ENCODE results near the gene ALPK1. TPM values are rescaled to one million over a fixed set of nuclear protein-coding genes. Genes with fewer than 3 reads are reported as not detected.

ALPK1 gene
- total RNA-seq, 5 donors from 2014 or later (not counting 1 experiment from before 2014, with no cell fraction given): 8.3 to 22.9 (median 9.3) TPM

DNA sequence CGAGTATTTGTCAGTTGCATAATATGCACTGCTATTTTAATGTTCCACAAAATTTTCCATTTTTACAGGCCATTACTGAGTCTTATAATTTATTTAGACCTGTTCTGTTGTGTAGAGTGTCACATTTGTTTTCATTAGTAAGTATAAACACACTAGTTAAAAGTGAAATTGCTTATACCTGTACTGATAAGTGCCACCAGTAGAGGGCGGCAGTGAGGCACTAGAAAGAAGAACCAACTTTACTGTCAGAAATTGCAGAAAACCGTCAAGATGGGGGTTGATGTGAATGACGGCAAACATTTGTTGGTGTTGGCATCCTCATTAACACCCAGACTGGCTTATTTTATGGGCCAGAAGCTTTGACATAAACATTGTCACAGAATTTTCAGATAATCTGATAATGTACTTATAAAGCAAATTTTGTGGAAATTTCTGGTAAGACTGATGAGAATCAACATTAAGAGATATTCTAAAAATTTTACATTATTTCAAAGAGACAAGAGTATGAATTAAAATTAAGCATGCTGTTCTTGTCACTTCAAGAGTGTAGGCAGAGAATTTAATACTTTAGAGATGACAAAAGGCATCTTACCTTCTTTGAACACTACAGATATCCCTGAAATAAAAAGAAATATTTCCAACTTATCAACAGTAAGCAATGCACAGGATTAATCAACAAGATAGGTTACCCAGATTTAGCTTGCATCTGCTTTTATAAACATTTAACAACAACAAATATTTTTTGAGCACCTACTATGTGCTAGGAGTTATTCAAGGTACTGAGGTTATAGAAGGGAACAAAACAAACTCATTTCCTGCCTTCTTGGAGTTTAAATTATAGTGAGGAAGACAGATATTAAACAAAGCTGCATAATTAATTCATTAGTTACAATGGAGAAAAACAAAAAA, 24.9 kb downstream of the ALPK1 start:
- Mint-ChIP-seq H3K27ac (no peak overlapping the region), H3K36me3 (peaks cover 14% of the 10 kb centered on the region), H3K27me3 (no peaks in the 10 kb centered on the region), H3K4me3 (peak overlapping the region in 1 of 3 donors; percentile 36), H3K4me1 (peaks cover 13 to 18% (median 16%) of the 10 kb centered on the region in 3 donors), H3K9me3 (no peaks in the 10 kb centered on the region)
- no peaks in the 10 kb centered on the region for H3K27me3 ChIP-seq (replicated peaks in 1 of 2; ENCODE audit: control insufficient read depth in 2 of 2, extremely low read depth in 1 of 2, insufficient read depth in 2 of 2, low read length in 1 of 2)
- H3K4me1 ChIP-seq (ENCODE audit: control insufficient read depth in 1 of 2, extremely low read depth in 1 of 2, insufficient read depth in 2 of 2, low read length in 2 of 2): peaks cover 0 to 5% of the 10 kb centered on the region in 2 experiments
- WGBS (ENCODE audit: insufficient coverage): 10% methylated on average over 2 of the region's 4 CpGs
- H3K27ac ChIP-seq (ENCODE audit: low read length): no peak overlapping the region
- H3K9me3 ChIP-seq: no peaks in the 10 kb centered on the region
- no peak overlapping the region for H3K4me3 ChIP-seq (ENCODE audit: control insufficient read depth in 1 of 2, extremely low read depth in 1 of 2, low read length in 1 of 2)
- H3K36me3 ChIP-seq (ENCODE audit: control insufficient read depth in 2 of 2, extremely low read depth in 1 of 2, insufficient read depth in 1 of 2, low read length in 1 of 2): peaks cover 0 to 5% of the 10 kb centered on the region in 2 donors
- DNase-seq (peak; percentile 43 to 89 (median 75)), ATAC-seq (replicated peaks in 1 of 4) (peak; percentile 69 to 81 (median 71))
- CTCF ChIA-PET: interaction anchor here (0.5 to 1.2 kb wide), 10 partner anchors 11 to 443 kb away, joined by 3 to 6 read pairs (median 3); no protein-coding TSS in a partner anchor
- POLR2A ChIA-PET: no interaction called here

DNA sequence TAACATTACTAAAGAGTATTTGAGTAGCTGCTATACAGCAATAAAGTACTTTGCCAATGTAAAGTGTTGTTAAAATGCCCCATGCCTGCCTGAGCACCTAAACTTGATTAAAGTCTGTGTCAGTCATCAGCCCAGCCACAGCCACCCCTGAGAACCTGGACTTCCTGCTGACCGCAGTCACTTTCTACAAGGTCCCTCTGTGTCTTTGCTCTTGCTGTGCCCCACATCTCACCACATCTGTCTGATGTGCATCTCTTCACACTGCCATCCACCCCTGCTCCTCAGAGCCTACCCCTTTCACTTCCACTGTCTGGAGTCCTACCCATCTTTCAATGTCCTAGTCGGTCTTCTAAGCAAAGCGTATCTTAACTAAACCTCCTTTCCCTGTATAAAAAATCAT, 25.7 kb downstream of the ALPK1 start:
- 100% methylated on average over 3 of the region's 3 CpGs for WGBS (ENCODE audit: insufficient coverage)
- ATAC-seq (replicated peaks in 1 of 4): no peak
- Histone ChIP-seq H3K9me3 (no peaks in the 10 kb centered on the region), H3K27ac (ENCODE audit: low read length) (no peak overlapping the region), H3K4me1 (ENCODE audit: control insufficient read depth in 1 of 2, extremely low read depth in 1 of 2, insufficient read depth in 2 of 2, low read length in 2 of 2) (peaks cover 0 to 5% of the 10 kb centered on the region in 2 experiments), H3K36me3 (ENCODE audit: control insufficient read depth in 2 of 2, extremely low read depth in 1 of 2, insufficient read depth in 1 of 2, low read length in 1 of 2) (peaks cover 0 to 5% of the 10 kb centered on the region in 2 donors), H3K27me3 (replicated peaks in 1 of 2; ENCODE audit: control insufficient read depth in 2 of 2, extremely low read depth in 1 of 2, insufficient read depth in 2 of 2, low read length in 1 of 2) (no peaks in the 10 kb centered on the region), H3K4me3 (ENCODE audit: control insufficient read depth in 1 of 2, extremely low read depth in 1 of 2, low read length in 1 of 2) (no peak overlapping the region)
- Mint-ChIP-seq H3K4me1 (peaks cover 13 to 19% (median 16%) of the 10 kb centered on the region in 3 donors), H3K27ac (no peak overlapping the region), H3K27me3 (no peaks in the 10 kb centered on the region), H3K9me3 (no peaks in the 10 kb centered on the region), H3K4me3 (no peak overlapping the region), H3K36me3 (peaks cover 14% of the 10 kb centered on the region)
- CTCF ChIA-PET: interaction anchor here (0.7 to 1.2 kb wide), 5 partner anchors 13 to 201 kb away, joined by 3 to 4 read pairs (median 3); no protein-coding TSS in a partner anchor
- POLR2A ChIA-PET: no interaction called here
- DNase-seq: no peak

DNA sequence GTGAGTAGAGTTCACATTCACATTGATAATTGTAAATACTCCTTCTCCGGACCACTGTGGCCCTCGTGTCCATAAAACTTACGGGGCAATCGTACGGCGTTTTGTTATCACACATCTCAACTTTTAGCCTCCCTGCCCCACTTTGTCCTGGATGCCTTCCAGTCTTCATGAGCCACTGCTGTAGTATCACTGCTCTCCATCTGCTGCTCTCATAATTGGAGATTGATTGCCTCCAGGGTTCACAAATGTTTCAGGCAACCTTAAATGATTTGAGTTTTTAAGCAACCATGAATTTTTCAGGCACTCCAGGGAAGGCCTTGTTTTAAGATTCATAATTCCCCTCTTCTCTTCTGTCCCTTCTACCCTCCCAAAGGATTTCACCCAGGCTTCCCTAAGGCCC, 28.4 kb downstream of the ALPK1 start:
- Histone ChIP-seq H3K4me1 (ENCODE audit: control insufficient read depth in 1 of 2, extremely low read depth in 1 of 2, insufficient read depth in 2 of 2, low read length in 2 of 2) (peaks cover 0 to 5% of the 10 kb centered on the region in 2 experiments), H3K4me3 (ENCODE audit: control insufficient read depth in 1 of 2, extremely low read depth in 1 of 2, low read length in 1 of 2) (no peak overlapping the region), H3K36me3 (ENCODE audit: control insufficient read depth in 2 of 2, extremely low read depth in 1 of 2, insufficient read depth in 1 of 2, low read length in 1 of 2) (peaks cover 0 to 5% of the 10 kb centered on the region in 2 donors), H3K9me3 (no peaks in the 10 kb centered on the region), H3K27ac (ENCODE audit: low read length) (no peak overlapping the region), H3K27me3 (replicated peaks in 1 of 2; ENCODE audit: control insufficient read depth in 2 of 2, extremely low read depth in 1 of 2, insufficient read depth in 2 of 2, low read length in 1 of 2) (no peaks in the 10 kb centered on the region)
- Mint-ChIP-seq H3K4me3 (no peak overlapping the region), H3K9me3 (no peaks in the 10 kb centered on the region), H3K27ac (no peak overlapping the region), H3K36me3 (peaks cover 14% of the 10 kb centered on the region), H3K4me1 (peaks cover 13 to 18% (median 16%) of the 10 kb centered on the region in 3 donors), H3K27me3 (no peaks in the 10 kb centered on the region)
- CTCF ChIA-PET: interaction anchor here (0.6 to 0.7 kb wide), 2 partner anchors 191 to 1630 kb away, joined by 4 to 6 read pairs; no protein-coding TSS in a partner anchor
- ATAC-seq (replicated peaks in 1 of 4) (no peak), DNase-seq (no peak)
- 92% methylated on average over 5 of the region's 6 CpGs for whole genome bisulfite sequencing (ENCODE audit: insufficient coverage)
- POLR2A ChIA-PET: no interaction called here

DNA sequence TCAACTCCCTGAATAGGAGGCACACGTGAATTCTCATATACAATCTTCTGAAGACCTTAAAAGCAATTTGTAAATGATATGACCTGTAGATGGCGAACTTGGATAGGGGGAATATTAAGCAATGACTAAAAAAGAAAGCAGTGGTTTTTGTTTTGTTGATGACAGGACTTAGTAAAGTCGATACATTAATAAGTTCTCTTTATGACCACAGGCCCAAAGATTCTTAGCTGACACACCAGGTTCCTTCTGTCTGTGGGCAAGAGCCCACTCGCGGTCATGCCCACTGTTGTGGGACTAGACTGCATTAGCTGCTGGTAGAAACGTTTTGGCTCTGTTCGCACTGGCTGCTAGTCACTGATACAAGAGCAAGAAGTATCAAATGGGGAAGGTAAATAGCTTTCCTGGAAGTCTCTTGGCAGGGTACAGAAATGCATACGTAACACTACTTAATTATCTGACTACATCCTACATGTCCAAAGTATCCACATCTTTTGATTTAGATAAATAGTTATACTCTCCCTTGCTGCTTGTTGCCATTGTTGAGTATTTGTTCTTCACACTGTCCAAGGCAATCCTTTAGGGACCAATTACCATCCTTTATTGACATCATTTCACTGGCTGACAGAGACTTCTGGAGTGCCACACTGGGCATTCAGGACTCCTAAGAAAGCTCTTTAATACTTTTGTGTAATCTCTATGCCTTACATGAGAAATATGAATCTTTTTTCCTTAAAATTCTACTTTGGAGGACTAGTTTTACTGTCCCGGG, 31.0 kb downstream of the ALPK1 start:
- CTCF ChIA-PET: interaction anchor here (0.5 to 1.4 kb wide), 13 partner anchors 8 to 732 kb away, joined by 3 to 9 read pairs (median 3); no protein-coding TSS in a partner anchor
- peak in 3 of 35 experiments; percentile 6 to 70 (median 7) for DNase-seq
- ATAC-seq (replicated peaks in 1 of 4): peak in 1 of 4 experiments; percentile 42

DNA sequence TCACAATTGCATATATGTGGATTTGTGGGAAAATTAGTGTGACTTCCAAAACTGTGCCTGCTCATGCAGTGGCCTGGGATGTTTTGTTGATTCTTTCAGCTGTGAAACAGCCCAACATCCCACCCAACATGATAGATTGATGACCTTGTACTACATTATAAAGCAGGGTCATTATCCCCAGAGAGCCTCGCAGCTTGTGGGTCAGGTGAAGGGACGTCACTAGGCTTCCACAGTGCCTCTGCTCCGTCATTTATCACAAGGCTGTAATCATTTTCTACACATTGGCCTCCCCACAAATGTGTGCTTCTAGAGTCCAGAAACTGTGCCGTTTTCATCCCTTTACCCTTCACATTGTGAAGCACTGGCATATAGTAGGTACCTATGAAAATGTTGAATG, 31.6 kb downstream of the ALPK1 start:
- no peaks in the 10 kb centered on the region for H3K4me1 ChIP-seq (ENCODE audit: control insufficient read depth in 1 of 2, extremely low read depth in 1 of 2, insufficient read depth in 2 of 2, low read length in 2 of 2)
- peaks cover 21% of the 10 kb centered on the region for H3K36me3 Mint-ChIP-seq
- no peaks in the 10 kb centered on the region for H3K27me3 ChIP-seq (replicated peaks in 1 of 2; ENCODE audit: control insufficient read depth in 2 of 2, extremely low read depth in 1 of 2, insufficient read depth in 2 of 2, low read length in 1 of 2)
- no peak overlapping the region for H3K4me3 ChIP-seq (ENCODE audit: control insufficient read depth in 1 of 2, extremely low read depth in 1 of 2, low read length in 1 of 2)
- no peaks in the 10 kb centered on the region for H3K9me3 Mint-ChIP-seq
- ATAC-seq (replicated peaks in 1 of 4) (no peak), DNase-seq (no peak)
- no peaks in the 10 kb centered on the region for H3K9me3 ChIP-seq
- H3K27ac Mint-ChIP-seq: no peak overlapping the region
- ChIA-PET POLR2A (no interaction called here), CTCF (interaction anchor here (0.6 to 1.2 kb wide), 7 partner anchors 8 to 732 kb away, joined by 3 to 9 read pairs (median 5); no protein-coding TSS in a partner anchor)
- H3K27me3 Mint-ChIP-seq: no peaks in the 10 kb centered on the region
- no peak overlapping the region for H3K27ac ChIP-seq (ENCODE audit: low read length)
- no peak overlapping the region for H3K4me3 Mint-ChIP-seq
- 100% methylated on average over 1 of the region's 4 CpGs for WGBS (ENCODE audit: insufficient coverage)
- H3K4me1 Mint-ChIP-seq: peaks cover 0 to 4% (median 0%) of the 10 kb centered on the region in 3 donors
- peaks cover 0 to 5% of the 10 kb centered on the region in 2 donors for H3K36me3 ChIP-seq (ENCODE audit: control insufficient read depth in 2 of 2, extremely low read depth in 1 of 2, insufficient read depth in 1 of 2, low read length in 1 of 2)

More for the DNA sequence above, 31.0 kb downstream of the ALPK1 start:
- H3K4me3 ChIP-seq (ENCODE audit: control insufficient read depth in 1 of 2, extremely low read depth in 1 of 2, low read length in 1 of 2): no peak overlapping the region
- H3K27me3 Mint-ChIP-seq: no peaks in the 10 kb centered on the region
- peaks cover 0 to 4% (median 0%) of the 10 kb centered on the region in 3 donors for H3K4me1 Mint-ChIP-seq
- no peaks in the 10 kb centered on the region for H3K9me3 Mint-ChIP-seq
- H3K27ac ChIP-seq (ENCODE audit: low read length): no peak overlapping the region
- no peak overlapping the region for H3K27ac Mint-ChIP-seq
- peaks cover 15% of the 10 kb centered on the region for H3K36me3 Mint-ChIP-seq
- H3K4me1 ChIP-seq (ENCODE audit: control insufficient read depth in 1 of 2, extremely low read depth in 1 of 2, insufficient read depth in 2 of 2, low read length in 2 of 2): no peaks in the 10 kb centered on the region
- H3K4me3 Mint-ChIP-seq: no peak overlapping the region
- H3K9me3 ChIP-seq: no peaks in the 10 kb centered on the region
- peaks cover 0 to 5% of the 10 kb centered on the region in 2 donors for H3K36me3 ChIP-seq (ENCODE audit: control insufficient read depth in 2 of 2, extremely low read depth in 1 of 2, insufficient read depth in 1 of 2, low read length in 1 of 2)
- no CpG with 5 or more reads among the region's 9 CpGs for WGBS (ENCODE audit: insufficient coverage)
- H3K27me3 ChIP-seq (replicated peaks in 1 of 2; ENCODE audit: control insufficient read depth in 2 of 2, extremely low read depth in 1 of 2, insufficient read depth in 2 of 2, low read length in 1 of 2): no peaks in the 10 kb centered on the region
- POLR2A ChIA-PET: no interaction called here
